Umbilical cord (tissue), 2 donors: ENCODE results near the gene BABAM2. TPM values are rescaled to one million over a fixed set of nuclear protein-coding genes. Genes with fewer than 3 reads are reported as not detected.

Source experiments
- DNase-seq: peaks from one replicate; pipeline ENCODE4 v3.0.0-alpha.2; 2015; ENCODE audit warnings: low spot score
- total RNA-seq: library from RNA; depleted of rRNA; stranded (reverse); fragments of >200 nt; gene quantifications from one replicate; pipeline ENCODE4 v1.2.3, GENCODE V29; 2014; ENCODE audit warnings: low replicate concordance; ENCODE audit not compliant: insufficient read depth

The BABAM2 gene
- total RNA-seq, 1 donor from 2014 or later, result 38.5 TPM

GRCh38 chr2:28277466-28277865 is 386.9 kb downstream of the BABAM2 start:
- DNase-seq, result no peak

- peak; percentile 53 for DNase-seq
These were observed 388.8 kb downstream of the BABAM2 start for GRCh38 chr2:28279371-28279770.

DNA sequence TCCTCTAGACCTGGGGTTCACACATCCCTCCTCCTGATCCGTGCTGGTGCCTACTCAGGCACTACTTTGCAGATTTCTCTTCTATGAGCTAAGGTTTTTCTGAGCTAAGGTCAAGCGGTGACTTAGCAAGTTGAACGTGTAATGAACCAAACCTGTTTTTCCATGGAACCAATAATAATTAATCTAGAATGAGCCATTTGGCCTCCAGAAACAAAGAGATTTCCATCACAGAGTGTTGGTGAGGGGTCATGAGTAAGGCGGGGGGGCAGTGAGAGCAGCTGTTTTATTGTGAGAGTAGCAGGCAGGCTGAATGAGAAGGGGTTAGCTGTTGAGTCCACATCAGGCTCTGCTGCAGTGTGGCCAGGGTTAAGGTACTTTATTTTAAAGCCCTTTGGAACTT is 390.1 kb downstream of the BABAM2 start:
- no peak for DNase-seq

DNA sequence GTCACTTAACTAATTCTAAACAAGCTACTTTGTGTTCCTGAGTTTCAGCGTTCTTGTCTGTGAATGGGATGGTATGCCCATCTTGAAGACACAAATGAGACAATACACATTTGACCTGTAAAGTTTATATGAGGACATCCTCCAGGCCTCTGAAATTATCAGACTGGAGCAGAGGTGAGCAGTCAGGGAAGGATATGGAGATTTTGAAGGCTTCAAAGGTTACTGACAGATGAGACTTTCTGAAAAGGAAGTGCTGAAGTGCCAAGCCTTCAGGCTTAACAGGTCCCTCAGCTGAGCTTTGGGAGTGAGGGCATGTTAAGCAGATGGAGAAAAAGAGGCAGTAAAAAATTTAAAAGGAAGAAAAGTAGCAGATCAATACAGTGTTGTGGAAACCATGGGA is 391.2 kb downstream of the BABAM2 start:
- no peak for DNase-seq

DNA sequence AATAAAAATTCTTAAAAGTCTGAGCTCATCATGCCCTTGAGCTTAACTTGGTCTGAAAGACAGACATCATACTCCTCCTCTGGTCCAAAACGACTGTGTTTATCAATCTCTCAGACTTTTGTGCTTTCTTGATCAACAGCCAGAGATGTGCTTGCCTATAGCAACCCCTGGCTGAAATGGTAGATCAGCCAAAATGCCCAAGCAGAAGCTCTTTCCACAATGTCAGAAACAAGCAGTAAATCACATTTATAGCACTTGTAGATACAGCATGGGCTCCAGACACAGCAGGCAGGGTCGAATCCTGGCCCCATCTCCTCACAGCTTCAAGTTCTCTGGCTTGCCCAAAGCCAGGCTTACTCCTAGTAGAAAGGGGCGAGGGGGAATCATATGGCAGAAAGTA is 391.7 kb downstream of the BABAM2 start:
- peak; percentile 39 for DNase-seq

- DNase-seq, result no peak
These were observed 392.5 kb downstream of the BABAM2 start for GRCh38 chr2:28282861-28283646.

- DNase-seq, result no peak
These were observed 393.3 kb downstream of the BABAM2 start for GRCh38 chr2:28283861-28284260.

DNA sequence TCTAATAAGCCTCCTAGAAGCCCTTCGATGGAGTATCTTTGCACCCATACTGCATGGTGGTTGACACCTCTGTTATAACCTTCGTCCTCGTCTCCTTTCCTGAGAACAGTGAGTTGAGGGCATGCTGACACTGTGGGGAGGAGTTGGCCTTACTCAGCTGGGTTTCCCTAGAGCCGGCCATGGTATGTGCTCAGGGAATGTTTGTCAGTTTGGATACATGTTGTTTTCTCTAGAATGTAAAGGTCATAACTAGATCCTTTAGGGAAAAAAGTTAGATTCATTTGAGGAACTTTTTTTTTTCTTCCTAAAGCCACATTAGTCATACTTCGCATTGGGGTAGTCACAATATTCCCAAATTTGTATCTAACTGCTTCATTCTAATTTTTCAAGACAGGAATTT is 396.1 kb downstream of the BABAM2 start:
- DNase-seq, result peak; percentile 49

DNA sequence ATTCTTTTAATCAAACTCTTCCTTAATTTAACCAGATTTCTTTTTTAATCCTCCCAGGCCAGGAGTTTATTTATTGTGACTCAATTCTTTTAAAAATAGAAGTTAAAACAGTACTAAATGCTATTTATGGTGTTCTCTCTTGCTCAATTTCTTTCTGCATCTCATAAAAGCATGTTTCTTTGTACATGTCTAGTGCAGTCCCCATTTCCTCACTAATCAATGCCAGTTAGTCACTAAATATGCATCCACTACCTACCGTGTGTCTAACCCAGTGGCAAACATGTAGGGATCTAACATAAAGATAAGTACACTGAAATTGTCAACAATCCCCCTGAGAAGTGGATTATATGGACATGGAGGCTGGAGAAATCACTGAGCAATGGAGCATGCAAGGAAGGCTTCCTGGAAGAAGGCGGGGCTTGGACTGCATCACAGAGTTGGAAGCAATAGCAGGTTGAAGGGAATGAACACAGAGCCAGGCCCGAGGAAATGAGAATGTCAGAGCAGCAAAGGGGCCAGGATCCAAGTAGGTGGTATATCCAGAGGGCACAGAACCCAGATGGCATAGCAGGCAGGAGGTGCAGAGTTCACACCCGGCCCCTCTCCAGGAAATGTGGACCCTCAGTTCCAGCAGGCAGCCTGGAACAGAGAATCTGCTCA is 396.9 kb downstream of the BABAM2 start:
- DNase-seq, result no peak

DNA sequence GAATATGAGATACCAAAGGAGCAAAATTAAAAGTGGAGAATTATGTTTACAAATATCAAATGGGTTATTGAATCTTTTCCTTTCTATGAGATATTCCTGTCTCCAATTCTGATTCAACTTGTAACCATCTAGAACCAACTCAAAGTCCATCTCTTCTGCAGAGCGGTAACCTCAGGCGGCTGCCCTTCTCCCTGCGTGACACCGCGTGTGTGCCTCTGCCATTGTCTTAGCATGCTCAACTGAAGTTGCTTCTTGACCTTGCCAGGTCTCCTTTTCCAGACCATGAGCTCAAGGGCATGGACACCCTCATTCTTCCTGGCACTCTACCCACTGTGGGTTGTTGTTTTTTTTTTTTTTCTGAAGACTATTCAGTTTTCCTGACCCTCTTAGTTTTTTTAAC is 398.1 kb downstream of the BABAM2 start:
- DNase-seq, result no peak

- no peak for DNase-seq
These were observed 401.4 kb downstream of the BABAM2 start for GRCh38 chr2:28291811-28292440.

GRCh38 chr2:28292491-28292890 is 402.0 kb downstream of the BABAM2 start:
- no peak for DNase-seq

DNA sequence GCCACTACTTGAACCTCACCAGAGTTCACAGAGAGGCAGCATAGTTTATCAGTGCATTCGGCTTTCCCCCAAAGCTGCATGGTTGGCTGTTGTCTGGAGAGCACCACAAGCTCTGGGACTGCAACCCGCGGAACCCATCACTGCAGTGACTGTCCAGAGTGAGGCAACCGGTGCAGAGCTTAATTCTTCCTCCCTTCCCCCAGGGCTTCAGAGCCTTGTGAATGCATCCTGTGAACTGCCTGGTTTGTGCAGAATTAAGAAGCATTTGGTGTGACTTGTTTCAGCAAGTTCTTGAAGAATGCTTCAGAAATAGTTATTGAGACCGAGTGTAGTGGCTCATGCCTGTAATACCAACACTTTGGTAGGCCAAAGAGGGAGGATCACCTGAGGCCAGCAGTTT is 402.9 kb downstream of the BABAM2 start:
- peak; percentile 69 for DNase-seq

GRCh38 chr2:28294451-28294850 is 403.9 kb downstream of the BABAM2 start:
- no peak for DNase-seq

- no peak for DNase-seq
These were observed 405.7 kb downstream of the BABAM2 start for GRCh38 chr2:28296243-28296642.

- DNase-seq, result no peak
These were observed 406.4 kb downstream of the BABAM2 start for GRCh38 chr2:28296904-28297303.

GRCh38 chr2:28297531-28297930 is 407.0 kb downstream of the BABAM2 start:
- DNase-seq, result no peak

- DNase-seq, result no peak
These were observed 407.9 kb downstream of the BABAM2 start for GRCh38 chr2:28298406-28298805.

- DNase-seq, result peak; percentile 91
These were observed 410.2 kb downstream of the BABAM2 start for GRCh38 chr2:28300485-28301341.

- no peak for DNase-seq
These were observed 414.7 kb downstream of the BABAM2 start for GRCh38 chr2:28305202-28305601.

DNA sequence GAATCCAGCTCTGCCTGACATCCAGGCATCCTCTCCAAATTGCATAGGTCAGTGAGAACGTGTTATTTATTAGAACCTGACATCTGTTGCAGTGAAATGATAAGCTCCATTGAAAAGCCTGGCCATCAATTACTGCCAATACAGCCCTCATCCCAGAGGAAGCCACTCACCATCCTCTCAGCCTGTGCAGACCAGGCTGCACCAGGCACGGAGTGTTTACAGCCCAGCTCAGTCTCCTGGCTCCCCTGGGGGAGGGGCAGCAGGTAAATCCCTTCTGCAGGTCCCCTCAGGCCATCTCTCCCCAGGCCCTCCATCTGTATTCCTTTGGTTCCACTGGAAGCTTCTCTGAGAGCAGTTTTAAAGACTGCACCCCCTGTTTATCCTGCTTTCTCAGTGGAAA is 419.6 kb downstream of the BABAM2 start:
- no peak for DNase-seq
